H1 (cell line): ENCODE data around the gene CDCA4. TPM values are rescaled to one million over a fixed set of nuclear protein-coding genes. Genes with fewer than 3 reads are reported as not detected.

ENCODE experiments used
- BCL11A ChIP-seq, 2 experiments: IDR thresholded peaks; one replicate each; pipeline ENCODE4 v1.6.1; 2011; ENCODE audit warnings: low read depth in 2 of 2, low read length in 2 of 2, mild to moderate bottlenecking in 2 of 2
- CEBPB ChIP-seq: IDR thresholded peaks from 2 replicates; pipeline ENCODE4 v1.6.1; 2012; ENCODE audit warnings: low read depth, low read length
- CHD7 ChIP-seq: fragments of 300-600 bp; sonication (generic); IDR thresholded peaks from 2 replicates; pipeline ENCODE4 v1.7.1; 2012; ENCODE audit warnings: low read length, moderate library complexity, mild to moderate bottlenecking, inconsistent platforms; ENCODE audit not compliant: insufficient replicate concordance
- HDAC6 ChIP-seq: IDR thresholded peaks from one replicate; pipeline ENCODE4 v1.7.1; 2012; ENCODE audit warnings: low read depth, mild to moderate bottlenecking, inconsistent platforms, low read length, moderate library complexity
- JUND ChIP-seq: IDR thresholded peaks from 2 replicates; pipeline ENCODE4 v1.6.1; 2011; ENCODE audit warnings: mild to moderate bottlenecking, improper control_type of control experiment, low read length
- NANOG ChIP-seq: IDR thresholded peaks from 2 replicates; pipeline ENCODE4 v1.6.1; 2011; ENCODE audit warnings: low read length, low read depth, mild to moderate bottlenecking, inconsistent platforms; ENCODE audit not compliant: insufficient read depth, poor library complexity, severe bottlenecking
- POU5F1 ChIP-seq: IDR thresholded peaks from 2 replicates; pipeline ENCODE4 v1.6.1; 2011; ENCODE audit warnings: low read depth, mild to moderate bottlenecking, low read length, moderate library complexity
- SAP30 ChIP-seq: fragments of 300-600 bp; sonication (generic); IDR thresholded peaks from 2 replicates; pipeline ENCODE4 v1.7.1; 2012; ENCODE audit warnings: low read length, moderate library complexity, mild to moderate bottlenecking, inconsistent platforms; ENCODE audit not compliant: insufficient read depth, insufficient replicate concordance
- SIRT6 ChIP-seq: IDR thresholded peaks from one replicate; pipeline ENCODE4 v1.7.1; 2012; ENCODE audit warnings: low read length, inconsistent platforms
- SP1 ChIP-seq: IDR thresholded peaks from 2 replicates; pipeline ENCODE4 v1.6.1; 2011; ENCODE audit warnings: low read depth, low read length
- polyA plus RNA-seq, 7 experiments: library from polyadenylated mRNA; depleted of rRNA in 3 of 7; stranded (reverse) in 5 of 7; unstranded in 2 of 7; fragments of >200 nt in 5 of 7; fragments of 200-250 nt in 2 of 7; gene quantifications; 1 replicate in 5 of 7; 2 replicates in 1 of 7; 4 replicates in 1 of 7; pipeline versions ENCODE4 v1.2.1 to v1.2.3, GENCODE V29; 2011 to 2013; ENCODE audit warnings: missing spikeins in 2 of 7, mixed read lengths in 2 of 7
- total RNA-seq: library from RNA; stranded (reverse); fragmentation: NEBNext Ultra II Directional; extraction: Animal tissue kit (Norgen Biotek cat#: 25700); gene quantifications from 2 replicates; pipeline ENCODE4 v1.2.1, GENCODE V29; 2021

The CDCA4 gene
- total and polyA plus RNA-seq, 2 of the 8 experiments (the other 6 are each of a cell fraction or from before 2014, with no cell fraction given): 49.9 to 62.4 TPM

- no peak for TF ChIP-seq CHD7
- no peak for TF ChIP-seq CEBPB
- no peak for TF ChIP-seq HDAC6
- no peak for TF ChIP-seq POU5F1
- no peak for TF ChIP-seq JUND
- TF ChIP-seq NANOG: no peak
- no peak for TF ChIP-seq BCL11A (IDR thresholded peaks at IDR 0.05; ENCODE audit: low read depth in 2 of 2, low read length in 2 of 2)
- no peak for TF ChIP-seq SIRT6
- no peak for TF ChIP-seq SAP30
- TF ChIP-seq SP1: no peak
Measured at GRCh38 chr14:104984056-104984894, 36.6 kb downstream of the CDCA4 start (continued).
